IPS-18a (cell line): ENCODE results near the gene IP6K1.
"Not testable (repeated sequence)": the region's sequence is repeated elsewhere in the genome, so short reads cannot be mapped to it uniquely, and the experiment has no call there.

Source experiments
- H3K27ac ChIP-seq: one replicate; pipeline ENCODE4 v1.5.1; 2013; ENCODE audit warnings: low read length
- H3K27me3 ChIP-seq: one replicate; pipeline ENCODE4 v1.6.1; 2013; ENCODE audit warnings: mild to moderate bottlenecking, low read length; ENCODE audit not compliant: control insufficient read depth, insufficient read depth
- H3K36me3 ChIP-seq: one replicate; pipeline ENCODE4 v1.6.1; 2013; ENCODE audit warnings: low read depth, low read length; ENCODE audit not compliant: control insufficient read depth
- H3K4me1 ChIP-seq: one replicate; pipeline ENCODE4 v1.6.1; 2013; ENCODE audit warnings: low read depth, low read length; ENCODE audit not compliant: control insufficient read depth
- H3K4me3 ChIP-seq: one replicate; pipeline ENCODE4 v1.5.1; 2013; ENCODE audit warnings: low read length
- H3K9ac ChIP-seq: one replicate; pipeline ENCODE4 v1.6.1; 2013; ENCODE audit warnings: mild to moderate bottlenecking, low read length, moderate library complexity
- H3K9me3 ChIP-seq: one replicate; pipeline ENCODE4 v1.6.1; 2013; ENCODE audit warnings: low read depth, low read length; ENCODE audit not compliant: control insufficient read depth

IP6K1 gene

DNA sequence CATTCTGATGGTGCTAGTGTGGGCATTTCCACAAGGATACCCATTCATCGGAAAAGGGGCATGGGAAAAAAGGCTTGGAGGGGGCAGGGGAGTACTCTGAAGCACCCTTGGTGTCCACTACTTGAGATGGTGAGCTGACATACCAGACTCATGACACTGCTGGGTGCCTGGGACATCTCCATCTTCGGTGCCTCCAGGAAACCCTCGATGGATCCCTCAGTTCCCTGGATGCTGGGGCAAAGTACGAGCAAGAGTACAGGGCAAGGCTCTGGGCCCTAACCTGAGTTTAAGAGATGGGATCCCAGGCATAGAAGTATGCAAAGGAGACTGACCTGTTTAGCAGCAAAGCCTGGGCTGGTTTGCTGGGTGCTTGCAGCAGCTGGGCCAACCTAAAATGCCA is 5.2 kb upstream of the IP6K1 start:
- no peak overlapping the region for H3K4me3 ChIP-seq
- H3K27ac ChIP-seq: no peak overlapping the region
- H3K9me3 ChIP-seq: no peaks in the 10 kb centered on the region
- no peaks in the 10 kb centered on the region for H3K27me3 ChIP-seq
- peaks cover 5% of the 10 kb centered on the region for H3K4me1 ChIP-seq
- H3K36me3 ChIP-seq: no peaks in the 10 kb centered on the region
- H3K9ac ChIP-seq: no peak overlapping the region

DNA sequence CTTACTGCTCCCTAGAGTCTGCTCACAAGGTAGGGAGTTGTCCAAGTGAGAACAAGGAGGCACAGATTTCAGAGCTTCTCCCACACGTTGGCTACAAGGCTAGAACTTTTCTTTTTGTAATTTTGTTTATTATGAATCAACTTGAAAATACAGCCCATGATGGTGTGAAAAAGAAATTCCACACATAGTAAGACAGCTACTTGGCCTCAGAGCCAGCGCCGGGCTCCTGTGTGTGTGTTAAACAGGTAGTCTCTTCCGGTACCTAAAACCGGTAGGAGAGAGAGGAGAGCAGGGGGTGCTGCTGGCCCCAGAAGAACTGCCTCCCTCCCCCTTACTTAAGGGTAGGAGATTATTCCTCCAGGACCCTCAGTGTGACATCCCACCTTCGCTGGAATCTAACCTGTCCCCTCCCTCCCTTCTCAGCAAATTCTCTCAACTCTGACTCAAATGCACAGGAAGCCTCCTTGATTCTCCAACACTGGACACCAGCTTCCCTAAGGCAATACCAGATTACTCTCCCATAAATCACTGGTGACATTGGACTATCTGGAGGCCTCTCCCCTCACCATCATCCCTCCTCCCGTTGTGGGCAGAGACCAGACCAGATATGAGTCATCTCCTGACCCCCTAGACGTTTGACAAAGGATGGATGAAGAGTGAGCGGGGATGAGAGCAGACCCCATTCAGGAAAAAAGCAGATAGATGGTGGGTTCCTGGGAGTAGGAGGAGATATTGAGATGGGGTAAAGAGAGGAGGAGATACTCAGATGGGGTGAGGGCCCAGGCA is 4.5 kb upstream of the IP6K1 start:
- H3K27me3 ChIP-seq: no peaks in the 10 kb centered on the region
- peaks cover 5% of the 10 kb centered on the region for H3K4me1 ChIP-seq
- no peaks in the 10 kb centered on the region for H3K36me3 ChIP-seq
- H3K4me3 ChIP-seq: no peak overlapping the region
- H3K27ac ChIP-seq: no peak overlapping the region
- no peak overlapping the region for H3K9ac ChIP-seq
- H3K9me3 ChIP-seq: no peaks in the 10 kb centered on the region

DNA sequence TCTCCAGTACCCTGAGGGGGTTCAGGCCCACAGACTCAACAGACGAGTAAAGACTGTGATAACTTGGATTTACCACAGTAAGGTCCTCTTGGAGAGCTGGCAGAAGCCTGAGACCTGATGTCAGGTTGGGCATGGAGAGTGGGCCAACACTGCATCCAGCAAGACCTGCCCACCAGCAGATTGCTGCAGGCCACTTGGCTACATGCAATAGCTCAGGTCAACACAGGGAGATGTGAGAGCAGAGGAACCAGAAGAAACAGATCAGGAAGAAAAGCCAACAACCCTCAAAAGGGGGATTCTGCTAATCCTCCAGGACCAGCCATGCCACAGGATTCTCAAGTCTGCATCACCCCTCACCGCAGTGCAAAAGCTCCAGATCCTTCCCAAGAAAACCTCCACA is 1.7 kb upstream of the IP6K1 start:
- Histone ChIP-seq H3K36me3 (no peaks in the 10 kb centered on the region), H3K27ac (no peak overlapping the region), H3K4me3 (no peak overlapping the region), H3K9ac (no peak overlapping the region), H3K9me3 (no peaks in the 10 kb centered on the region), H3K27me3 (no peaks in the 10 kb centered on the region), H3K4me1 (peaks cover 5% of the 10 kb centered on the region)

DNA sequence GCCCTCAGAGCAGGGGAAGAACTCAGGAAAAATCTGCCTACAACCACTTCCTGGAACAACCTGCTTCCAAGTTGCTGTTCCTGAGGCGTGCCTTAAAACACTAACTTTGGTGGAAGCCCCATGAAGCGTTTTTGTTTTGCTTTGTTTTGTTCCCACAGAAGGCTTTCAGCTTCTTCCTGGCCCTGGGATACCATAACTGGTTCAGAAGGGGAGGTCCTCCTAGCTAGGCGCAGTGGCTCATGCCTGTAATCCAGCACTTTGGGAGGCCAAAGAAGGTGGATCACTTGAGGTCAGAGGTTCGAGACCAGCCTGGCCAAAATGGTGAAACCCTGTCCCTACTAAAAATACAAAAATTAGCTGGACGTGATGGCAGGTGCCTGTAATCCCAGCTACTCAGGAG is 1.2 kb upstream of the IP6K1 start:
- no peak overlapping the region for H3K4me3 ChIP-seq
- no peaks in the 10 kb centered on the region for H3K36me3 ChIP-seq
- H3K27me3 ChIP-seq: no peaks in the 10 kb centered on the region
- H3K27ac ChIP-seq: no peak overlapping the region
- H3K4me1 ChIP-seq: peaks cover 5% of the 10 kb centered on the region
- no peak overlapping the region for H3K9ac ChIP-seq
- H3K9me3 ChIP-seq: no peaks in the 10 kb centered on the region

DNA sequence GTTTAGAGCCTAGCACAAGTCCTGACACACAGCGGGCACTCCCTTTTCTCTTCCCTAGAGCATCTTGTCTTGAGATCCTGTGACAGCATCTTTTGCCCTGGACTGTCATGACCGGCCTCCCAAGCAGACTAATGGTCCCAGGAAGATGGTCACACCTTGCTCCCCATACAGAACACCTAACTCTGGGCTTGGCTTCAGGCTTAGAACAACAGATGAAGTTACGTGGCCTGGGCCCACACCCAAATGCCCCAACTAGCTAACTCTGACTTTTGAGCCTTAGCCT is 781 bp upstream of the IP6K1 start:
- peaks cover 5% of the 10 kb centered on the region for H3K4me1 ChIP-seq
- no peak overlapping the region for H3K27ac ChIP-seq
- no peaks in the 10 kb centered on the region for H3K36me3 ChIP-seq
- H3K9me3 ChIP-seq: no peaks in the 10 kb centered on the region
- H3K27me3 ChIP-seq: no peaks in the 10 kb centered on the region
- H3K9ac ChIP-seq: peak overlapping the region; percentile 44
- no peak overlapping the region for H3K4me3 ChIP-seq

DNA sequence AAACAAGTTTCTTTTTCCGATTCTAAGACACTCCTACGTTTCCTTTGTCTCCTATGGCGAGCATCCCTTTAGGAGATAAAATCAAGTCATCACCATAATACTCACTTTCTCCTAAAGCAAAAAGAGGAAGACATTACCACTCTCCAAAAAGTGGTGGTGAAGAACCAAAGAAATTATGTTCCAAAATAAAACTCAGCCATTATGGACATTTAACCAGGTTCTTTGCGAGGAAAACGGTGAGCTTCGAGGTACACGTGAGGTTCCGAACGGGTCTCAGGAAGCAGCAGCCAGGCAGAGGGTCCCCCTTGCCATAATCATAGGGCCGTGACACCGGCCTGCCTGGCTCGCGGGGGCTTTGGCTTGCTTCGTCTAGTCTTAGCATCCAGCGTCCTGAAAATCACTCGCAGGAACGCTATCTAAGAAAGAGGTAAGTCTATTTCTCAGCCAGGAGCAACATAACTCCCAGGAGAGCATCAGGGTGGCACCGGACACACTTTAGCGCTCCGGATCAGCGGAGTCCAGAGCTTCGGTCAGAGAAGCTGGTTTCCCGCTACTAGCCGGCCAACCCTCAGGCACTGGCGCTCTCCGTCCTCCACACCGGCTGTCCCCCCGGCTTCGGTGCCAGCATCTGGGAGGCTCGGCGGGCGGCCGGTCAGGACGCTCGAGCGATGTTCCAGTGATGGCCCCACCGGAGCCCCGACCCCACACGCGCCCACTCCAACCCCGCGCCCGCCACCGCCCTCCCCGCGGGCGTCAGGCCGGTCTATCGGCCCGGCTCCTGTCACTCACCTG is 581 bp downstream of the IP6K1 start:
- H3K4me1 ChIP-seq: peaks cover 5% of the 10 kb centered on the region
- H3K27me3 ChIP-seq: no peaks in the 10 kb centered on the region
- peak overlapping the region; percentile 60 for H3K27ac ChIP-seq
- peak overlapping the region; percentile 82 for H3K9ac ChIP-seq
- H3K36me3 ChIP-seq: peaks cover 2% of the 10 kb centered on the region
- H3K9me3 ChIP-seq: no peaks in the 10 kb centered on the region
- H3K4me3 ChIP-seq: peak overlapping the region; percentile 89

DNA sequence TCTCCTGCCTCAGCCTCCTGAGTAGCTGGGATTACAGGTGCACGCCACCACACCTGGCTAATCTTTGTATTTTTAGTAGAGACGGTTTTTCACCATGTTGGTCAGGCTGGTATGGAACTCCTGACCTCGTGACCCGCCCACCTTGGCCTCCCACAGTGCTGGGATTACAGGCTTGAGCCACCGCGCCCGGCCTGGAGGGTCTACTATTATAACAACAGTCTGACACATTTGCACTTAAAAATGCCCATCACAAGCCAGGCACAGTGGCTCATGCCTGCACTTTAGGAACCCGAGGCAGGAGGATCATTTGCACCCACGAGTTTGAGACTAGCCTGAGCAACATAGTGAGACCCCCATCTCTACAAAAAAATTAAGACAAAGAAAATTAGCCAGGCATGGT is 4.1 kb downstream of the IP6K1 start:
- H3K36me3 ChIP-seq, H3K9me3 ChIP-seq, H3K27ac ChIP-seq: not testable (repeated sequence)

DNA sequence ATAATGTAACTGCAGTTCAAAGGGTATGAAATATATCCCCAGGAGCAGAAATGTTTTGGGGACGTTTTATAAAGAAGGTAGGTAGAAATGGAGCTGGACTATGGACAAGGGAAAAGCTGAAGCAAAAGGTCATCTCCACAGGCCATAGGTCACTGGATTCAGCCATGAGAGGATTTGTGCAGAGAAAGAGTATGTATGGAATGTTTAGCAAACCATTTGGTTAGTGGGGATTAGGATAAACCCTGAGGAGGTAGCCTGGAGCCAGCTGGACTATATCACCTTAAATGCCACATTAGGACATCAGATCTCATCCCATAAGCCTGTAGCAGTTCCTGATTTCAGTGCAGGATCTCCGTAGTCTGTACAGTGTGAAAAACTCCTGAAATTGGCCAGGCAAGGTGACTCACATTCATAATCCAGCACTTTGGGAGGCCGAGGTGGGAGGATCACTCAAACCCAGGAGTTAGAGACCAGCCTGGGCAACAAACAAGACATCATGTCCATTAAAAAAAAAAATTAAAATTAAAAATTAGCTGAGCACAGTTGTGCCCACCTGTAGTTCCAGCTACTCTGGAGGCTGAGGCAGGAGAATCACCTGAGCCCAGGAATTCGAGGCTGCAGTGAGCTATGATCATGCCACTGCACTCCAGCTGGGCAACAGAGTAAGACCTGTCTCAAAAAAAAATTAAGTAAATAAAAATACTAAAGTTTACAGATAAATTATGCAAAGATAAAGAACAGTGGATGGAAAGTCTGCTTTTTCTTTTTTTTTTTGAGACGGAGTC is 4.7 kb downstream of the IP6K1 start:
- peaks cover 6% of the 10 kb centered on the region for H3K36me3 ChIP-seq
- H3K9ac ChIP-seq: no peak overlapping the region
- no peak overlapping the region for H3K27ac ChIP-seq
- H3K27me3 ChIP-seq: no peaks in the 10 kb centered on the region
- no peaks in the 10 kb centered on the region for H3K9me3 ChIP-seq
- no peak overlapping the region for H3K4me3 ChIP-seq
- H3K4me1 ChIP-seq: no peaks in the 10 kb centered on the region

More for the DNA sequence above, 4.1 kb downstream of the IP6K1 start:
- not testable (repeated sequence) for H3K27me3 ChIP-seq, H3K4me3 ChIP-seq, H3K9ac ChIP-seq, H3K4me1 ChIP-seq

DNA sequence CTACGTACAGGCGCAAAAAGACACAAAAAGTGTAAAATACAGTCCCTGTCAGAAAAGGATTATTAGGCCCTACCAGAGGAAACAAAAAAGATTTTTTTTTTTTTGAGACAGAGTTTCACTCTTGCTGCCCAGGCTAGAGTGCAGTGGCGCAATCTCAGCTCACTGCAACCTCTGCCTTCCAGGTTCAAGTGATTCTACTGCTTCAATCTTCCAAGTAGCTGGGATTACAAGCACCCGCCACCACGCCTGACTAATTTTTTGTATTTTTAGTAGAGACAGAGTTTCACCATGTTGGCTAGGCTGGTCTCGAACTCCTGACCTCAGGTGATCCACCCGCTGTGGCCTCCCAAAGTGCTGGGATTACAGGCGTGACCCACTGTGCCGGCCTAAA is 5.4 kb downstream of the IP6K1 start:
- H3K9me3 ChIP-seq, H3K9ac ChIP-seq, H3K27ac ChIP-seq, H3K4me1 ChIP-seq, H3K27me3 ChIP-seq, H3K4me3 ChIP-seq, H3K36me3 ChIP-seq: not testable (repeated sequence)

DNA sequence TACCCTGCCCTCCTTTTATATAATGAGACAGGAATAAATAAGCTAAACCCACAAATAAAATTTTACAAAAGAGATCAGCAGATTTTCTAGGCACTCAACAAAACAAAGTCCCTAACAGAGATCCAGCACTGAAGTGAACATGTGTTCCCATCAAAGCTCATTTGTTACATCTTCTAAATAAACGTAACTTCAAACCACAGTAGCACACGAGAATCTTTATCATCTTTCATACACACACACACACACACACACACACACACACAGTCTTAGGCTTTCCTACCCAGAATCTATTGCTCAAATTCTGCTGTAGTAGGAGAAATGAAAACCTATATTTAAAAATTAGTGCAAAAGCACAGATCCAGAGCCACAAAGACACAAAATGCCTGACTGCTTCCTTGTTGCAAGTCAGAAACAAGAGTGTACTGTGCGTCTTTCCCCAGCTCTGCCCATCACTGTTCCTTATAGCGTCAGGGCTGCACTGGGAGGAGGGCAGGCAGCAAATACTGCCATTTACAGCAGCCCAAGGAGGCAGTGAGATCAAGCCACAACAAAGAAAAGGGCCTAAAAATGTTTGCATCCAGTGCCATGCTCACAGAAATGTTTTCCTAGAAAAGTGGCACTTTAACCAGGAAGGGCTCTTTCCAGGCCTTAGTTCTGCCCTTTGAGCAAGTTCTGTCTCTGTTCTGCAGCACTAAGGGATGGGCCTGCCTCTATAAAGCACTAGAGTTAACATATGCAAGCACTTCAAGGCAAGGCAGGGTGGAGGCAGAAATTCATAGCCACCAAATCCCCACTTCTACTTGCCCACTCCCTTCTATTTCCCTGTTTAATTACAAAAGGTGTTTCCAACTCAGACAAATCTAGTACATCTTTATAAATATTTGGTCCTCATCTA is 6.0 kb downstream of the IP6K1 start:
- Histone ChIP-seq H3K27me3 (no peaks in the 10 kb centered on the region), H3K9me3 (no peaks in the 10 kb centered on the region), H3K4me3 (no peak overlapping the region), H3K4me1 (no peaks in the 10 kb centered on the region), H3K36me3 (peaks cover 6% of the 10 kb centered on the region), H3K9ac (no peak overlapping the region), H3K27ac (no peak overlapping the region)
